Mucosa of gallbladder (tissue), 1 donor: ENCODE measurements around the gene SMIM45.

Source experiments
- DNase-seq: peaks from one replicate; pipeline ENCODE4 v3.0.0-alpha.2; 2020; ENCODE audit warnings: low spot score
- donor health status: DM: no; HTN: no; CAD: no.

SMIM45 gene

DNA sequence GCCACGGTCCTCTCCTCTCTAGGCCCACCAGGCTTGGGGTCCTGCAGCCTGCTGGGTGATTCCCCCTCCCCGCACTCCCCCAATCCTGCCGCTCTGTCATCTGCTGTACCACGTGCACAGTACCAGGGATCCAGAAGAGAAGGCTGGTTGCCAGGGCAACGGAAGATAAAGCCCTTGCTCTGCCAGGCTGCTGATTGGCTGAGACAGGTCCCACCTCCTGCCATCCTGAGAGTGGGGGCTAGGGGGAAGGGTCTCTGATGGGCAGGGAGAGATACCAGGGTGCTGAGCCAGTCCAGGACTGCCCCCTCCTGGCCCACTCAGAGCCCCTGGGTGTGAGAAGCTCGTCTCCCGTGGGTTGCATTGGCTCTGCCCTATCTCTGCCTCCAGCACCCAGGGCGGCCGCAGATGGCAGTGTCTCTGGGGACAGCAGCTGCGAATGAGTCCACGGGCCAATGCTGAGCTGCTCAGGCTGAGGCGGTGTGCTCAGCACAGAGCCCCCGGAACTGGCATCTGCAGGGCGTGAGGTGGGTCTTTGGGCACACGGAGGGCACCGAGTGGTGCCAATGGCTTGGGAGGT, at the start of gene SMIM45:
Gene SMIM45 (plus strand): TSS at position 253 of the 577 bp plus-strand sequence.
- DNase-seq: no peak

DNA sequence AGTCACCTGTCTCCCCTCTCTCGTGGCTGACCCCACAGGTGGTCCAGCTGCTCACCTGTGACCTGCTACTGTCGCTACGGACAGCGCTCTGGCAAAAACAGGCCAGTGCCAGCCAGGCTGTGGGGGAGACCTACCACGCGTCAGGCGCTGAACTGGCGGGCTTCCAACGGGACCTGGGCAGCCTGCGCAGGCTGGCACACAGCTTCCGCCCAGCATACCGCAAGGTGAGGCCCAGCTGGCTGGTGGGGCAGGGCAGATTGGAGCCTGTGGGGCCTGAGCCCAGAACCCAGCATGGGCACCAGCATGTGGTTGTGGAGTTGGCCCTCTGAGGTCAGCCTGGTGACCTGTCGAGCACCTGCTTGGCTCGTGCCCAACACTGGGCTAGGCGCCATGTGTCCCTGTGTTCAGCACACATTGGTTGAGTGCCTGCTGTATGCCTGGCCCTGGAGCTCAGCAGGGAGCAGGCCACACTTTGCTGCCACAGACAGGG, 49.0 kb upstream of the SMIM45 start:
- DNase-seq: no peak

DNA sequence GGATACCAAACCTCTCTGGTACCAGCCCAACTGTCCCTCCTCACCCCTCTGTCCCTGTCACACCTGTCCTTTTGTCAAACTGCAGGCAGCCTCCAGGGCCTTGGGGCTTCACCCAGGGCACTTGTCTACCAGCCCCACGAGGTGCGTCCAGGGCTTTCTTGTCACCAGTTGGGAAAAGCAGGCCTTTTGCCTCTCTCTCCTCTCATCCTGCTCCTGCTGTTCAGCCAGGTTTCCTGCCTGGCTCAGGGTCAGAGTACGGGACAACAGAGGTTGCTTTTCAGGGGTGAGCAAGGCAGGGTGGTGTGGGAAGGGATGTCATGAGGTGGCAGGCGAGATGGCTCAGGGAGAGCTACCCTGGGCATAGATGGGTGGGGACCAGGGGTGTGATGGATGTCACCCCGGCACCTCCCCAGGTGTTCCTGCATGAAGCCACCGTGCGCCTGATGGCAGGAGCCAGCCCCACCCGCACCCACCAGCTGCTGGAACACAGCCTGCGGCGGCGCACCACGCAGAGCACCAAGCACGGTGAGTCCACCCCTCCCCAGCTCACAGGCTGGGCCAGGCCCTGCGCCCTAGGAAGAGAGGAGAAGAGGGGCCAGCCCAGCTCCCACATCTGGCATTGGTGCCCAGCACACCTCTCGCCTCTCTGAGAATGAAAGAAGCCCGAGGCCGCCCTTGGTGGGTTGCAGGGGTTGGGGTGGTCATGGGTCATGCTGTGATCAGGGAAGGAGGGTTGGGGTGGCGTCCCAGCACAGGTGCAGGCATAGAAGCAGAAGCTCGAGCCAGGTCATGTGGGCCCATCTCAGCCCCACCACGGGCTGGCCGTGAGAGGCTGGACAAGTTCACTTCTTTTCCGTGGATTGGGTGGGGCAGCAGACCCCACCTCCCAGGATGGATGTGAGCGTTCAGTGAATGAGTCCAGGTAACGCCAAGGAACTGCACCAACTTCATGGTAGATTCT, 47.2 kb upstream of the SMIM45 start:
- DNase-seq: no peak

DNA sequence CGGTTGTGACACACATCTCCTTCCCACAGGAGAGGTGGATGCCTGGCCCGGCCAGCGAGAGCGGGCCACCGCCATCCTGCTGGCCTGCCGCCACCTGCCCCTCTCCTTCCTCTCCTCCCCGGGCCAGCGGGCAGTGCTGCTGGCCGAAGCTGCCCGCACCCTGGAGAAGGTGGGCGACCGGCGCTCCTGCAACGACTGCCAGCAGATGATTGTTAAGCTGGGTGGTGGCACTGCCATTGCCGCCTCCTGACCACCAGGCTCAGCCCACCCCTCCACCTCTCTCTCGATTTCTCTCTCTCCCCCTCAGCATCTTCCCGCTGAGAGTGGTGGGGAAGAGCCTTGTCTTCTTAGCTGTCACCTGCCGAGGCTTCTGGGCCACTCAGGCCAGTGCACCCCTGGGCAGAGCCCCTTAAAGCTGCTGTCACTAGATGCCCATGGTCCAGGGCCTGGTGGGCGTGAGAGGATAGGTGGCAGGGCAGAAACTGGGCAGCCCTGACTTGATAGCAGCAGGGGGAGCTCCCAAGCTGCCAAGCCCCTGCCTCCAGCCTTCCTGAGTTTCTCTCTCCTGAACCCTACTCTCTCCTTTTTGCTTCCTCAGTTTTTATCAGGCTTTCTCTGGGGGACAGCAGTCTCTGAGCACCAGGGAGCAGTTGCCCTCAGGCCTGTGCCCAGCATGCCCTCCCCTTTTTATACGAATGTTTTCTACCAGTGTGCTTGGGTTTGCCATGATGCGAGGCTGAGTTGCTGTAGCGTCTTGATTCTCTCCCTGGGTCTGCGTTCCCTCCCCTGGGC, 46.3 kb upstream of the SMIM45 start:
- DNase-seq: no peak

DNA sequence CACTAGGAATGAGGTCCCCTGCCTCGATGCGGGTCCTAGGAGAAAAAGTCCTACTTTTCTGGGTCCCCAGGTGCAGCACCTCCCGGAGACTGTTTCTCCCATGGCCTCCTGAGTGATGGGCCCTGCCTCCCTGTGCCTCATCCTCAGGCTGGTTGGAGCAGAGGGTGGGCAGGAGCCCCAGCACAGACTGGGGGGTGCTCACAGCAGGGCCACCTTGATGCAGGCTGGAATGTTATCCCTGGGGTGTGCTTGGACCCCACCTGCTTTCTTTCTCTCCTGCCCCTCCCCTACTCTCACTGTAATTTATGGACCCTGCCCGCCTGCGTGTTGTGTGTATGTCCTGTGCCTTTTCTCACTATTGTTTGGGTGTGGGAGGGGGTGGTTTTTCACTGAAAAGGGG, 45.1 kb upstream of the SMIM45 start:
- DNase-seq: no peak

DNA sequence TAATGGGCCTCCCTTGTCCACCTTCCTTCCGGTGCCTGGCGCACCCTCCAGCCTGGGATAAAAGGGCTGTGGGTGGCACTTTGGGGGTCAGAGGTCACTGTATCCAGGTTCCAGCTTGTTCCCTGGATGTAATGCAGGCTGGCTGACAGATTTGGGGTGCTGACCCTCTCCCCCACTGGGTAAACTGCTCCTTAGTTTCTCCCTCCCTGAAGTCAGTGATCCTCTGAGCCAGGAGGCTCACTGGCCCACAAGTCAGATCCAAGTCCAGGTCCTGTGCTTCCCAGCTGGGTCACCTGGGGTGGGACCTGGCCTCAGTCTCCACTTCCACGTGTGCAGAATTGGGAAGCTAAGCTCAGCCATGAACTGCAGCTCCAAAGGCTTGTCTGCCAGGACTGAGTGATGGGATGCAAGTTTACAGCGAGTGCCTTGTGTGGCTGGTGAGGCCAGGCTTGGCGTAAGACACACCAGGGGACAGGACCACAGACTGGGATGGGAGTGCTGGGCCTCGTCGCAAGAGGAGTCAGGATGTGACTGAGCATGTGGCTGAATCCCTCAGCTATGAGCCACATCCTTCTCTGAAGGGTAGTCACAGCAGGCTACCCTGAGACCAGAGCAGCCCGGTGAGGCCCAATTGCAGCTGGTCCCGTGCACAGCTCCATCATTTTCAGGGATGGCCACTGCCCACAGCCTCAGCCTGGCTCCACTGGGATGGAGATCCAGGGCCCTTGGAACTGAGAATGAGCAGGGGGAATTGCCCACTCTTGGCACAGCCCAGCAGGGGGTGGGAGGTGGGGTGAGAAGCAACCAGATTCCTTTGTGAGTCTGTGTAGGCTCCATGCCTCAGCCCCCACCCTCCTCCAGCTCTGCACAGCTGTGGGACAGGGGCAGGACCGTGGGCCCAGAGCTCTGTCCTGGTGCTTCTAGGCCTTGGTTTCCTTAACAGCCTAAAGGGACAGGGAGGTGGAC, 44.2 kb upstream of the SMIM45 start:
- DNase-seq: no peak

DNA sequence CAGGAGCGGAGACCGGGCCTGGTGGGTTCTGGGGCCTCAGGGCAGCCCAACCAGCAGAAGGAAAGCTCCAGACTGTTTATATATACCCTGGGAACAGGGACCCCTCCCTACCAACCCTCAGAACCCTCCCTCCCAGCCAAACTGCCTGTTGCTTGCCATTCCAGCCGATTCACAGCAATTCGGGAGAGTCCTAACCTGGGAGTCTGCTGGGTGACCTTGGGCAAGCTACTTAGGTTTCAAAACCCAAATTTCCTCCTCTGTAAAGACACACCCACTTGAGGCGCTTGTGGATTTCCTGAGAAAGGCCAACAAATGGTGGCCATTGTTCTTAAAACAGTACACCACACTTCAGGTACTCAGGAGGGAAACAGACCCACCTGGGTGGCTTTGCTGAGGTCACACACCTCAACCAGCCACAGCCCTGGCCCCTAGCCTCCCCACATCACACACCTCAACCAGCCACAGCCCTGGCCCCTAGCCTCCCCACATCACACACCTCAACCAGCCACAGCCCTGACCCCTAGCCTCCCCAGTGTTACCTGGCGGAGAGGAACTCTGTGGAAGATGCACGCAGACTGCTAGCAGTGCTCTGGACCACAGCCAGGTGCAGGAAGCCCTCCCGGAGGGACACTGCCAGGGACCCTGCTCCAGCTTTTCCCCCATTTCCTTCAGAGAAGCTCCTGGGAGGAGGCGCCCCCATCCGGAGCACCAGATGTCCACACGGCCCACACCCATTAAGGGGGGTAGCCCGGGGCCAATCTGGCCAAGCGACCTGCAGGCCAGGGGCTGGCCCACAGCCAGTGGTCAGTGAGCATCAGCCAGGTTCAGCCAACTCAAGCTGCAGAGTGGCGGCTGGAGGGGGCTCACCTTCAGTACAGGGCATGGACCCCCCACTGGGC, 43.3 kb upstream of the SMIM45 start:
- no peak for DNase-seq

DNA sequence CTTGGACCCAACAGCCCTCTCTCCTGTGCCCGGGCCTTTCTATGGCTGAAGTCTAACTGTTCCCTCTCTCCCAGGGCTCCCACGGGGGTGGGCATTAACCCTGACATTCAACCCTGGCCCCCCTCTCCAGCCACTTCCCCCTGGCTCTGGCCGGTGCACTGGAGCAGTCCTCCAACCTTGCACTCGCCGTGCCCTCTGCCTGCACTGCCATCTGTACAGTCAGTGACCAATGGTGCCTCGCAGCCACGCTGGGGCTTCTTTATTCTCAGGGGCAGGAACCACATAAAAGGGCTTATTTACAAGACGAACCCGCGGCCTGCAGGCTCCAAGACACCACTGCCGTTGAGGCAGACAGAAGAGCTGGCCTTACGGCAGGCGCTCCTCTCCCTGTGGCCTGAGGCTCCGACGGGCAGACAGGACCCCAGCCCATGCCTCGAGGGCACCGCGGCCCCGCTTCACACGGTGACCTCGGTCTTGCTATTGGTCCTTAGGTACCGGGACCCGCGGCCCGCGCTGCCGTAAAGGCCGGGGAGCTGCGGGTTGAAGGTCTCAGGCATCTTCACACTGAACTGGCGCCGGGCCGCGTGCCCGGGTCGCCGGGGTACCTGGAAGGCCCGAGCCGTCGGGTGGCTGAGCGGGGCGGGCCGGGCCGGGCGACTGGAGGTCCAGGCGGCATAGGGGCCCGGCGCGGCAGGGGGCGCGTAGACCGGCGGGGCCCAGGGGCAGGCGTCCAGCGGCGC, 42.5 kb upstream of the SMIM45 start:
- DNase-seq: no peak

DNA sequence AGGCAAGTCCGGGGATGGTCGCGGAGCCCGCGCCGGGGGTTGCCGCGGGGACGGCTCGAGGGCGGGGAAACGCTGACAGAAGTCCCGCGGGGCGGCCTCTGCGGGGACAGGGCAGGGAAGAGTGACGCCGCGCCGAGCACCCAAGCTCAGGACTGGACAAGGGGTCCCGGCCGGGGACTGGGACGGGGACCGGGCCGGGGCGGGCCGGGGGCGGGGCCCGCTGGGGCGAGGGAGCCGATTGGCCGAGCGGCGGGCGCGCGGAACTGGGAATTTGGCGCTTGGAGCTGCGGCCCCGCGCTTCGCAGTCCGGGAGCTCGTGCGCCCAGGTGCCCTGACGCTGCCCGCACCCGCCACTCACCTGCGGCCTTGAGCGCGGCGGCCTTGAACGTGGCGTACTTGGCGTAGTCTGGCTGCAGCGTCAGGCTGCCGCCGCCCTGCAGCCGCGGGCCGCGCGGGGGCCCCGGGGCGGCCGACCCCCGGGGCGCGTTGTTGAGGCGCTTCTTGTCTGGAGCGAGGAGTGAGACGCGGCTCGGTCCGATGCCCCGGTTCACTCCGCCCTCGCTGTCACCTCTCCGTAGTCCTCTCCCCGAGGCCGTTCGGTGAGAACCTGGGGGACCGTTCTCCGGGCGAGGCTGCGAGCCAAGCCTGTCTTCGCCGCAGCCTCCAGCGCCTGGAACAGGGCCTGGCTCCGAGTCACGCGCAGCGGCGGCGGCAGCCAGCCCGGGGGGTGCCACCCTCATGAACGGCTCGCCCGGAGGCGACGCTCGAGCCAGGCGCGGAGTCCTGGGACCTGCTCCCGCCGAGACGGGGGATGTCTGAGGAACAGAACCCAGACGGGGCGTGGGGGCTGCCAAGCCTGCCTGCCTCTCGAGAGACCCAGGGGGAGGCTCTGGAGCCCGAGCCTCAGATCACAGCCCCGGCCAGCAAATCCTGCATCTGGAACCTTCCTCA, 41.6 kb upstream of the SMIM45 start:
- DNase-seq: peak; percentile 30

DNA sequence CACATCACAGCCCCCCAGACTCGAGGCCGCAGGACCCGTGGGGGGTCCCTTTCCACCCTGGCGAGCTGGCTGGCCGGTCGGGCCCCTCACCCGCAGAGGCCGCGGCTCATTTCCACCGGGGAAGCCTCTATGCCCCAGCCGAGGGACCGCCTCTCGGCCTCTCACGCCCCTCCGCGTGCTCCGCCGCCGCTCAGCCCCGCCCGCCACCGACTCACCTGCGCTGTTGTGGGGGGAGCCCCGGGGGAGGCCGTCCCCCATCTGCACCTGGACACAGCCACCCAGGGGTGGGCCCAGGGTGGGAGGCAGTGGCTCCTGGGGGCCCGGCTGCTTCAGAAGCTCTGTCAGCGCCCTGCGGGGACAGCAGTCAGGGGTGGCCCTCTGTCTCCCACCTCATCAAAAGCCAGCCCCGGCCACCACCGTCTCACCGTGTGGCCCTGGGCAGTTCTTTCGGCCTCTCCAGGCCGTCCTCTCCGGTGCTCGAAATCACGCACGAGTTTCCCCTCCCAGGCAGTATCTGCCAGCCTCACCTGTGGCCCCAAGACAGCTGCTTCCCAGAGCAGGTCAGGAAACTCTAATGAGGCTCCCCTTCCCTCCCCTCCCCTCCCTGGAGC, 40.8 kb upstream of the SMIM45 start:
- DNase-seq: no peak

DNA sequence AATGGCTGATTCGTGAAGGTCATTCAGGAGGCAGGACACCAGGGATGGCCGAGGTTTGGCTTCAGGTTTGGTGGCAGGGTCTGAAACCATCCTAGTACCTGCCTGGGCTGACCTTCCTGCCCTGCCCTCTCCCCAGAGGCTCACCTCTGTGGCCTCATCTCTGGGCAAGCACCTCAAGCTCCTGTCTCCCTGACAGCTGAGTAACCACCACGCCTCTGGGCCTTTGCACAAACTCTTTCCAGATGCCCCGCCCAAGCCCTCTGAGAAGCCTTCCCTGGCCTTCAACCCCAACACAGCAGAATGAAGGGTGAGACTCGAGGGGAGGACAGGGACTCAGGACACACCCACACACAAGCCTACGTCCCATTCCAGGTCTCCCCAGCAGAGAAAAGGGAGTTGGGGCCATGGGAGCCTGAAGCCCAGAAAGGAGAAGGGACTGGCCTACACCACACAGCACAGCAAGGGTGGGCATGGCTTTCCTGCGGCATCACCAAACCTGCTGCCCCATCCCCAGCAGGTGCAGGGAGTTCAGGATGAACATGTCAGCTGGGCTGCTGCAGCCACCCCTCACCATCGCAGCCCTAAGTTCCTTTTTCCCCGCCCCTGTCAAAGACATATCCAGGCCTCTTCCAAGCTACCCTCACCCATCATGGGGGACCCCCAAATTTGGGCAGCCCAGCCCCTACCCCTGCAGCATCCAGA, 39.5 kb upstream of the SMIM45 start:
- no peak for DNase-seq

DNA sequence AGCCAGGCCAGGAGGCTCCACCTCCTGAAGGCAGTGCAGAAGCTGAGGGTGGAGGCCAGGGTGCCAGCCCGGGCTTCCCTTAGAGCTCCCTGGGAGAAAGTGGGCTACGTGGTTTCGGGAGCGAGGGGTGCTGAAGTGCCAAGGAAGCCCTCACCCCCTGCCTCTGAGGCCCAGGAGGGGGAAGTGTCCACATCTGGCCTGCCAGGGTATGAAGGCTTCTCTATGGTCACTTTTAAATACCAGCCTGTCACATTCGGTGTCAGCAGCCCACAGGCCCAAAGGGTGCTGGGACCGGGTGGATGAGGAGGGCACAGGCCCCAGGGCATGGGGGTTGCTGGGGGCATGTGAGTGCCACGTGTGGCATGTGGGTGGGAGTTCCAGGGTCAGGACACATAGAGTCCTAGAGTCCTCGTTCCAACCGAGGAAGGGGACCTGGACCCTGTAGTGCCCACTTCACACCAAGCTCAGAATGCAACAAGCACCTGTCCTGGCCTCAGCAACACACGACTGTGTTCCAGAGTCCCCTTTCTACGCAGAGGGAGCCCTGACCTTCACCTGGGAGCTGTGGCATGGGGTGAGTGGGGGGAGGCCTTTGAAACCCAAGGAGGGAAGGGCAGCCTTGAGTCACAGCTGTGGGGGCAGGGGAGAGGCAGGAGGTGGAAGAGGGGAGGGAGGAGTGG, 38.8 kb upstream of the SMIM45 start:
- DNase-seq: no peak

DNA sequence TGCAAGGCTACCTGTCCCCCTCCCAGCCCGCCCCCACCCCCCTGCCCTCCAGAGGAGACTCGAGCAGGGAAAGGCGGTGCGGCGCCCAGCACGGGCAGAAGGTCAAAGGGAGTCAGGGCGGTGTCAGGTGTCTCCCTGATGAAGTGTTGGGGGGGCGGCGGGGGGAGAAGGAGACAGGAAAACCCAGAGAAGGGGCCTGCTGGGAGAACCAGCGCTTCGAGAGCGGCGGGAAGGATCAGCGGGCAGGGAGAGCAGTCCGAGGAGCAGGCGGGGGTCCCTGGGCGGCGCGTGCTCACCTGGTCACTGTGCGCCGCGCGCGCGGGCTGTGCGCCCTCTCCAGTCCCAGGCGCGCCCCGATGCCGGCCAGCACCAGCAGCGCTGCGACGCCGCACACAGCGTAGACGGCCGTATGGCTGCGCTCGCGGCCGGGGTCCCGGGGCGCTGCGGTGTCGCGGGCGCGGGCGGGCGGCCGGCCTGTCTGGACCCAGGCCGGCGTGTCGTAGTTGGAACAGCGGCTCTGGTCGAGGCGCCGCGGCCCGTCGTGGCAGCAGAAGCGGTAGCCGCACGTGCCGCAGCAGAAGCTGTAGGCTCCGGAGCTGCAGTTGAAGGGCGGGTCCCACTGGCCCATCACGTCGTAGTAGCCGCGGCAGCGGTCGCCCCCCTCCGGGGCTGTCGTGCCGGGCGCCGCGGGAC, 38.0 kb upstream of the SMIM45 start:
- DNase-seq: no peak

DNA sequence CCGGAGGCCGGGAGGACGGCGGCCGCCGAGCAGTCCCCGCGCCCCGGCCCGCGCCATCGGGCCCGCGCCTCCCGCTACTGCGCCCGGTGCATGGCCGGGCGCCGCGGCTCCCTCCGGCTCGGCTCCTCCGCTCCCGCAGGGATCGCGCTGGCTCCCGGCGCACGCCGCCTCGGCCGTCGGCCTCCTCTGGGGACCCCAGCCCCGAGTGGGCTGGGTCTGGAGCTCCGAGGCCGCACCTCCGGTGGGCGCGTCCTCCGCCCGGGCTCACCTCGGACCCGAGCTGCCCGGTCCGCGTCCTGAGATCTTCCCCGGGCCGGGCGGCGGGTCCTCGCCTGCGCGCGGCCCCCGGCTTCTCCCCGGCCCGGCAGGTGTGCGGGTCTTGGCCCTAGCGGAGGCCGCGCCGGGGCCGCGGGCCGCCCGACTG, 37.3 kb upstream of the SMIM45 start:
- DNase-seq: no peak

DNA sequence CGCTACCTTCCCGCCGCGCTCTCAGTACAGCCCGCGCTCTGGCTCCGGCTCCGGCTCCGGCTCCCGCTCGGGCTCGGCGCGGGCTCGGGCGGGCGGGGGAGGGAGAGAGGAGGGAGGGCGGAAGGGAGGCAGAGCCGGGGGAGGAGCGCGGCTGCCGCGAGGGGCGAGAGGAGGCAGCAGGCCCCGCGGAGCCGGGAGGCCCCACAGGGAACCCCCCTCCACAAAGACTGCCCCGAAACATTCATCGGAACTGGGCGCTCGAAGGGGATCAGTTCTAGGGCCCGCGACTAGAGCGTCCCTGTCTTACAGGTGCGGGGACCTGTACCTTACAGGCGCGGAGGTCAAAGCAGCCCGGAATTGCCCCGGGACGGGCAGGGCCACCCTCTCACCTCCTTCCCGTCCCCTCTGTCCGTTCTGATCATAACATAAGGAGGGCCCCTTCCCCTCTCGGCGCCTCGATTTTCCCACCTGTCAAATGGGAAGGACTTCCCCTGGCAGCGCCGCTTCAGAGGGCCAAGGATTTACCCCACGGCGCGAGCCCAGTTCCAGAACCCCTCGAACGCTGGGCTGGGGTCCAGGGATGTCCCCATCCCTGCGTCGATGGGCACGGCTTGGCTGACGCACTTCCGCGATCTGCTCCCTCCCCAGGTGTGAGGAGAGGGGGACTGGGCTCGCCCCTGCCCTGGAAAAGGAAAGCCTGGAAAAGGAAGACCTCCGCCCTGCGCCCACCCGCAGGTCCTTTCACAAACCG, 36.7 kb upstream of the SMIM45 start, which contains the start of gene SHISA8:
Gene SHISA8 (minus strand): TSS at position 40 of the 751 bp plus-strand sequence. CDS start 407 bp downstream, outside the sequence.
- DNase-seq: no peak
